Fibroblast of mammary gland (primary cell): Measurements from ENCODE around the gene RAB17.

Experiments
- DNase-seq: peaks from one replicate; pipeline ENCODE4 v3.0.0-alpha.2; 2010; ENCODE audit warnings: low read depth
- H3K4me3 ChIP-seq: 2 replicates; pipeline ENCODE4 v1.5.1; 2011; ENCODE audit warnings: low read depth, mild to moderate bottlenecking, low read length, moderate library complexity; ENCODE audit not compliant: control insufficient read depth
- TF ChIP-seq, protein P1 (sequence below): conservative IDR thresholded peaks from 2 replicates; pipeline ENCODE4 v1.5.1; 2011; ENCODE audit warnings: low read depth, low read length, inconsistent platforms; ENCODE audit not compliant: control insufficient read depth, insufficient read depth

Gene RAB17

DNA sequence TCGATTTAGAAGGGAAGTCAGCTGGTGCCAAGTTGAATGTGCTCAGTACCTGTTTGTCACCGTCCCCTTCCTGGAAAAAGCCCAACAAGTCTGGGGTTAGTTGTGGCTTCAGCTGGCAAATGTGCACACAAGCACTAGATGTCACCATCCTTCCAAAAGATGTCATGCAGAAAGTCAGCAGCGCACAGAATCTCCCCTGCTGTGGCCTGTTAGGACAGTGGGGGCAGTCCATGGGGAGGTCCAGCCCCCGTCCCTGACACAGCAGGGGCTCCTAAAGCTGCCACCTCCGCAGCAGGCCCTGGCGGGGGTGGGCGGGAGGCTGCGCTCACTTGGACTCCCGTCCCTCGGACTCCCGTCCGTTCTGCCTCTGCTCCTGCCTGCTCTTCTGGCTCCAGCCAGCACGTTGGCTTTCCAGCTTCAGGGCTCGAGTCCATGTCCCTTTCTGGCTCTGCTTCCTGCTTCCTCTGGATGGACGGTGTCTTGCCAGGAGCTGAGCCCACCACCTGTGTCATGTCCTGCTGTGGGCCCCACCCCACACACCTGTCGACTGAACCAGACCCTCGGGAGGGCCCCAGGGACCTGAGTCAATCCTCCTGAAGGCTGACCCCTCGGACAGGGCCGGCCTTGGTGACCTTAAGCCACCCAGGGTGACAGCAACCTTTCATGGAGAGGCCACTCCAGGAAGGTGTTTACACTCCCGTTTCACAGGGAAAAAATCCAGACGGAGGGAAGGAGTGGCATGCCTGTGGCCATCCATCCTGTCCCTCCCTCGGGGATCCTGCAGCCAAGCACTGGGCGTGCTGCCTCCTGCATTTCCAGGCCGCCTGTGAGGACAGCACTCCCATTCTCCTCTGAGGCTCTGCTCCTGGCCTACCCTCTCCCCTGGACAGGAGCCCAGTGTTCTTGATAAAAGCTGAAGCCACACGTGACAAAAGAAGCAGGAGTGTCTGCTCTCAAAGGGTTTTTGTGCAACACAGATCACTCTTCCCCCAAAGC, 8.5 kb downstream of the RAB17 start:
- DNase-seq, result peak; percentile 73

DNA sequence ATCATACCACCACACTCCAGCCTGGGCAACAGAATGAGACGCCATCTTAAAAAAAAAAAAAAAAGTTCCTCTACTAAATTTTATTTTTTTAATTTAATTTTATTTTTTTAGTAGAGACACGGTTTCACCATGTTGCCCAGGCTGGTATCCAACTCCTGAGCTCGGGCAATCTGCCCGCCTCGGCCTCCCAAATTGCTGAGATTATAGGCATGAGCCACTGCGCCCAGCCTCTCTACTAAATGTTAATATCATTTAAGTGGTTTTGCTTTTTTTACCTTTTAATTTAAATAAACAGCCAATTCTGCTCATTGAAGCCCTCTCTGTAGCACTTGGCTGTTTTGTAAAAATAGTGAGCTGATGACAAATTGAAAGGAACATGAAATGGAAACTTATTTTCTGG, 9.2 kb downstream of the RAB17 start:
- no peak overlapping the region for H3K4me3 ChIP-seq
- TF ChIP-seq, protein P1, sequence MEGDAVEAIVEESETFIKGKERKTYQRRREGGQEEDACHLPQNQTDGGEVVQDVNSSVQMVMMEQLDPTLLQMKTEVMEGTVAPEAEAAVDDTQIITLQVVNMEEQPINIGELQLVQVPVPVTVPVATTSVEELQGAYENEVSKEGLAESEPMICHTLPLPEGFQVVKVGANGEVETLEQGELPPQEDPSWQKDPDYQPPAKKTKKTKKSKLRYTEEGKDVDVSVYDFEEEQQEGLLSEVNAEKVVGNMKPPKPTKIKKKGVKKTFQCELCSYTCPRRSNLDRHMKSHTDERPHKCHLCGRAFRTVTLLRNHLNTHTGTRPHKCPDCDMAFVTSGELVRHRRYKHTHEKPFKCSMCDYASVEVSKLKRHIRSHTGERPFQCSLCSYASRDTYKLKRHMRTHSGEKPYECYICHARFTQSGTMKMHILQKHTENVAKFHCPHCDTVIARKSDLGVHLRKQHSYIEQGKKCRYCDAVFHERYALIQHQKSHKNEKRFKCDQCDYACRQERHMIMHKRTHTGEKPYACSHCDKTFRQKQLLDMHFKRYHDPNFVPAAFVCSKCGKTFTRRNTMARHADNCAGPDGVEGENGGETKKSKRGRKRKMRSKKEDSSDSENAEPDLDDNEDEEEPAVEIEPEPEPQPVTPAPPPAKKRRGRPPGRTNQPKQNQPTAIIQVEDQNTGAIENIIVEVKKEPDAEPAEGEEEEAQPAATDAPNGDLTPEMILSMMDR, result no peak
- no peak for DNase-seq

More for the DNA sequence above, 8.5 kb downstream of the RAB17 start:
- TF ChIP-seq, protein P1, result peak; percentile 49
- H3K4me3 ChIP-seq, result no peak overlapping the region

DNA sequence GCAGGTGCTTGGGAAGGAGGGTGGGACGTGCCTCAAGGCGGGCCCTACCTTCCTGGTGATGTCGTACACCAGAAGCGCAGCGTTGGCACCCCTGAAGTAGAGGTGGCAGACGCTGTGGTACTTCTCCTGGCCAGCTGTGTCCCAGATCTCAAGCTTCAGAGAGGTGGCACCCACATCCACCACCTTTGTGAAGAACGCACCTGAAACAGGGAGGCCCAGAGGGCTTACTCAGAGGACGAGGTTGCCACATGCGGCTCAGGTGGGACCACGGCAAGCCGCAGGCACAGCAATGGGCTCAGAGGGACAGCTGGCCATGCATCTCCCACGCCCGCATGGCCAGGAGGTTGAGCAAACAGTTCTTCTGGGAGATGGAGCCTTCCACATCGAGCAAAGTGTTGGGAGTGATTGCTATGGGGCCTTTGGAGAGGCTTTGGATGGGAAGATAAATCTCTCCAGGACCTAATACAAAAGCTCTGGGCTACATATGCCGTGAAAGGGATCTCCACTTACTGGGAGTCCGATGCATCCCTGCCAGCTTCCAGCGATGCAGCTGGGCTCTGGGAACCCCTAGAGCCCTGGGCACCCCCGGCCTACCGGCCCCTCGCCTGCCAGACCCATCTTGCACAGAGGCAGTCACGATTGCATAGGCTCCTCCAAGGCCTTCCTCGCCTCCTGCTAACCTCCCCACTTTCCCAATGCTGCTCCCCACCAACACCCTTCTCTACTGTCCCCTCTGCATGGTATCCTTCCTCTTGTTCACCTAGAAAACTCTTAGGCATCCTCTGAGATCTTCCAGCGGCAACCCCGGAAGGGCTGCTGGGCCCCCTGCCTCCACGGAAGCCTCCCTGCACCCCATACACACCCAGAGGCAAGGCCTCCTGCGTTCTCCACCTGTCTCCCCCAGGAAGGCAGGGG, 12.3 kb downstream of the RAB17 start:
- TF ChIP-seq, protein P1, result no peak
- DNase-seq, result no peak
- H3K4me3 ChIP-seq, result no peak overlapping the region

DNA sequence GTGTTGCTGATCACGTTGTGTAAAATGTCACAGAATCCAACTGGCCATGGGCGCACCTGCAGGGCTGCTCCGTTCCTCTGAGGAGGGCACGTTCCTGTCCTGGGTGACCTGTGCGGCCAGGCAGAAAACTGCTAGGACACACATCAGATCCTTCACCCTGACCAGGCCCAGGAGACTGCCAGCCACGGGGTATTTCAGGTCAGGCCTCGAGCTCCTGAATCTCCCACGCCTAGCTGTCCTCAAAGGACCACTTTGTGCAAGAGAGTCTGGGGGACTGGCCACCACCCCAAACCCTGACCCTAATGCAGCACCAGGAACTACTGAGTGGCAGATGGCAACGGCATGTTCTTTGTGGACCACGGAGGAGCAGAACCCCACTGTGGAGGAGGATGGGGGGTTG, 13.1 kb downstream of the RAB17 start:
- TF ChIP-seq, protein P1, result no peak
- DNase-seq, result no peak
- no peak overlapping the region for H3K4me3 ChIP-seq

DNA sequence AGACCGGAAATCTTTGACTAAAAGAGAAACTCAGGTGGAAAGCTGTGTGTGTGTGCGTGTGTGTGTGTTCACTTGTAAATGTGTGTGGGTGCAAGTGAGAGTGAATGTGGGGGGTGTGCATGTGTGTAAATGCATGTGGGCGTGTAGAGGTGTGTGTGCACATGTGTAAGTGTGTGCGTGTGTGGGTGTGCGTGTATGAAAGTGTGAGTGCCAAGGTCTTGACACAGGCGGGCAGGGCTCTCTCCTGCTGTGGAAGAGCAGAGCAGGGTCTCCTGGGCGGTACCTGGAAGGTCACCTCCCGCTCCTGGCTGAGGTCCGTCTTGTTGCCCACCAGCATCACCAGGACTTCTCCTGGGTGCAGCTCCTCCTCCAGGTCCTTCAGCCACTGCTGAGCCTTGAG, 13.6 kb downstream of the RAB17 start:
- DNase-seq, result no peak
- TF ChIP-seq, protein P1, result no peak
- H3K4me3 ChIP-seq, result no peak overlapping the region
